MCF 10A (cell line): Measurements from ENCODE around the gene FCGBP. TPM values are rescaled to one million over a fixed set of nuclear protein-coding genes. Genes with fewer than 3 reads are reported as not detected.

Experiments used
- BruUV-seq: library from RNA; stranded (reverse); fragments of 400-500 nt; replicated peaks from 2 replicates; lab custom pipeline; 2021; lab: Mats Ljungman, UMichigan
- CTCF ChIA-PET: fragments of 300-600 bp; sonication (Branson Sonifier 250); formaldehyde crosslinking; extraction: SDS; loops from one replicate; lab custom pipeline; 2021; ENCODE audit warnings: antibody characterized with exemption, inconsistent platforms; lab: Yijun Ruan, JAX
- POLR2A ChIA-PET: fragments of 300-600, 350-650 bp; sonication (Branson Sonifier 250); formaldehyde crosslinking; extraction: SDS; loops from one replicate; lab custom pipeline; 2020; ENCODE audit warnings: antibody characterized with exemption, inconsistent platforms; lab: Yijun Ruan, JAX
- DNase-seq: peaks from one replicate; pipeline ENCODE4 v3.0.0-alpha.2; 2018; ENCODE audit not compliant: unreplicated experiment
- H3K27ac Mint-ChIP-seq: one replicate; pipeline ENCODE4 v1.8.0; 2022; ENCODE audit warnings: mild to moderate bottlenecking, low read depth, mixed read lengths; ENCODE audit not compliant: unreplicated experiment
- H3K27me3 Mint-ChIP-seq: one replicate; pipeline ENCODE4 v1.8.0; 2022; ENCODE audit warnings: mixed read lengths; ENCODE audit not compliant: insufficient read depth, unreplicated experiment
- H3K36me3 Mint-ChIP-seq: one replicate; pipeline ENCODE4 v1.8.0; 2022; ENCODE audit warnings: mild to moderate bottlenecking, moderate library complexity, mixed read lengths; ENCODE audit not compliant: insufficient read depth, unreplicated experiment
- H3K4me1 Mint-ChIP-seq: one replicate; pipeline ENCODE4 v1.8.0; 2022; ENCODE audit warnings: mixed read lengths; ENCODE audit not compliant: insufficient read depth, unreplicated experiment
- H3K4me3 Mint-ChIP-seq: one replicate; pipeline ENCODE4 v1.8.0; 2022; ENCODE audit warnings: mild to moderate bottlenecking, moderate library complexity, mixed read lengths; ENCODE audit not compliant: unreplicated experiment
- H3K9me3 Mint-ChIP-seq: one replicate; pipeline ENCODE4 v1.8.0; 2022; ENCODE audit warnings: mixed read lengths; ENCODE audit not compliant: unreplicated experiment
- CTCF ChIP-seq: fragments of 200-600 bp; IDR thresholded peaks from one replicate; pipeline ENCODE4 v1.8.0; 2022; ENCODE audit warnings: antibody characterized with exemption, mild to moderate bottlenecking; ENCODE audit not compliant: unreplicated experiment
- intact Hi-C: fragments of 100-400 bp; cut with micrococcal nuclease; formaldehyde crosslinking; loops from 2 replicates; pipeline ENCODE4 v1.14.1; 2022
- total RNA-seq: library from RNA; stranded (reverse); gene quantifications from 2 replicates; pipeline ENCODE4 v1.2.3, GENCODE V29; 2022

The FCGBP gene
- total RNA-seq, 1 experiment from 2014 or later: 0.96 TPM

GRCh38 chr19:39929750-39930149, 4.7 kb downstream of the FCGBP start:
- ChIA-PET POLR2A (no interaction called here), CTCF (interaction anchor here (0.7 to 1.3 kb wide), 2 partner anchors 40 to 257 kb away, joined by 3 read pairs; no protein-coding TSS in a partner anchor)
- peaks cover 27% of the 10 kb centered on the region for H3K27me3 Mint-ChIP-seq
- intact Hi-C loops: no loop called here
- no peak for DNase-seq
- no peak overlapping the region for H3K4me3 Mint-ChIP-seq
- no peak overlapping the region for H3K27ac Mint-ChIP-seq
- no peaks in the 10 kb centered on the region for H3K36me3 Mint-ChIP-seq
- peaks cover 8% of the 10 kb centered on the region for H3K9me3 Mint-ChIP-seq
- no peaks in the 10 kb centered on the region for H3K4me1 Mint-ChIP-seq
- no peak for TF ChIP-seq CTCF
- no TSS peak for BruUV-seq

DNA sequence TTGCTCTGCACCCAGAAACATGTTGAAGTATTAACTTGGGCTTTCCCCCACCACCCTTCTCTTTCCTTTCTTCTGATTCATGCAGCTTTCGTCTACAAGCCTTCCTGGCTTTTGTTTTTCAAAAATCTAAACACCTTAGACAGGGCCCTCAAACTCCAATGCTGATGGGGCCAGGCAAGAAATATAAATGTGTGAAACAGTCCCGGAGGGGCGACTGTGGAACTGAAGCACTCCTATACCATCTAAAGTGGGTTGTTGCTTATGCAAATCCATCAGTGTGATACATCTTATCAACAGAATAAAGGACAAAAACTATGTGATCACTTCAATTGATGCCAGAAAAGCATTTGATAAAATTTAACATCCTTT, 6.1 kb downstream of the FCGBP start:
- H3K4me3 Mint-ChIP-seq: no peak overlapping the region
- no peaks in the 10 kb centered on the region for H3K36me3 Mint-ChIP-seq
- no TSS peak for BruUV-seq
- no peak overlapping the region for H3K27ac Mint-ChIP-seq
- ChIA-PET POLR2A (no interaction called here), CTCF (interaction anchor here (0.9 kb wide), 1 partner anchor 10 kb away, joined by 3 read pairs; no protein-coding TSS in a partner anchor)
- H3K9me3 Mint-ChIP-seq: peaks cover 8% of the 10 kb centered on the region
- TF ChIP-seq CTCF: no peak
- H3K27me3 Mint-ChIP-seq: peaks cover 27% of the 10 kb centered on the region
- H3K4me1 Mint-ChIP-seq: no peaks in the 10 kb centered on the region
- intact Hi-C loops: no loop called here
- no peak for DNase-seq

DNA sequence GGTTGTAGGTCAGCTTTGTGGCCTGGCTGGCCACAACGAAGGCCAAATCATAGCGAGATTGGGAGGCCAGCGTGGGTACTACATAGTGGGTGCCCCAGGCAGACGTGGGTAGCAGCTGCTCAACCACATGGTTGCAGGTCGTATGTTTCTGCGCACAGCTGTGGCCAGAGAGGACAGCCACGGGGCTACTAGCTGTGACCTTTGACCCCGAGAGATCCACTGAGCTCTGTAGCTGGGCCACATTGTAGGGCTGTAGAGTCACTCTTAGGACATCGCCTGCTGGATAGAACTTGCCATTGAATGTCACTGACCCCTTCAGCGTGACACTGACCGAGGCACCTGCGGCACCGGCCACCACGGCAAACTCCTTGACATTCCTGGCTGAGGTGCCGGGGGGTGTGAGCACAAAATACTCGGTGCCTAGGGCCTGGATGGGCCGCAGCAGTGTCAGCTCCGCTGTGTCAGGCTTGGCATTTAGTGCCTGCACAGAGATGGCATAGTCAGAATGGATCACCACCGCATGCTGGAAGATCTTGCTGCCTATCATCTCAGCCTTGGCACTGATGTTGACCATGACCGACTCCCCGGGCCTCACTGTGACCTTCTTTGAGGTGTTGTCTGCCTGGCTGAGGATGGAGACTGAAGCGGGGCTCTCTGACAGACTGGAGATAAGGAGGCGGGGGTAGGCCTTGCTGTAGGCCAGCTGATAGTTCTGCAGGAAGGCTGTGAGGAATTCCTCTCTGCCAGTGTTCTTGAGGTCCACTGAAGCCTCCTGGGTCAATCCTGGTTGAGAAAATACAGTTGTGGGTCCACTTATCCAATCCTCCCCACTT, 6.7 kb downstream of the FCGBP start:
- Mint-ChIP-seq H3K4me1 (no peaks in the 10 kb centered on the region), H3K27ac (no peak overlapping the region), H3K27me3 (peaks cover 27% of the 10 kb centered on the region), H3K4me3 (no peak overlapping the region), H3K36me3 (no peaks in the 10 kb centered on the region), H3K9me3 (peaks cover 8% of the 10 kb centered on the region)
- intact Hi-C loops: no loop called here
- no peak for TF ChIP-seq CTCF
- POLR2A ChIA-PET: interaction anchor here (0.6 kb wide), 1 partner anchor 261 kb away, joined by 3 read pairs; no protein-coding TSS in a partner anchor
- no peak for DNase-seq
- CTCF ChIA-PET: no interaction called here
- BruUV-seq: no TSS peak

- TF ChIP-seq CTCF: no peak
- H3K27ac Mint-ChIP-seq: no peak overlapping the region
- intact Hi-C loops: no loop called here
- no TSS peak for BruUV-seq
- peaks cover 22% of the 10 kb centered on the region for H3K27me3 Mint-ChIP-seq
- no peaks in the 10 kb centered on the region for H3K4me1 Mint-ChIP-seq
- H3K9me3 Mint-ChIP-seq: peaks cover 8% of the 10 kb centered on the region
- no peak overlapping the region for H3K4me3 Mint-ChIP-seq
- no peak for DNase-seq
- H3K36me3 Mint-ChIP-seq: no peaks in the 10 kb centered on the region
- ChIA-PET POLR2A (no interaction called here), CTCF (no interaction called here)
Measured at GRCh38 chr19:39927076-39927475, 7.4 kb downstream of the FCGBP start.
